DMS79 treated with DMSO at 0.1 percent for 48 hours (cell line): ENCODE measurements around the gene TELO2.

Experiments used
- DNase-seq: peaks from one replicate; lab custom pipeline; 2025; lab: John Stamatoyannopoulos, UW

The TELO2 gene

GRCh38 chr16:1498899-1499676, 5.9 kb downstream of the TELO2 start:
- no peak for DNase-seq

DNA sequence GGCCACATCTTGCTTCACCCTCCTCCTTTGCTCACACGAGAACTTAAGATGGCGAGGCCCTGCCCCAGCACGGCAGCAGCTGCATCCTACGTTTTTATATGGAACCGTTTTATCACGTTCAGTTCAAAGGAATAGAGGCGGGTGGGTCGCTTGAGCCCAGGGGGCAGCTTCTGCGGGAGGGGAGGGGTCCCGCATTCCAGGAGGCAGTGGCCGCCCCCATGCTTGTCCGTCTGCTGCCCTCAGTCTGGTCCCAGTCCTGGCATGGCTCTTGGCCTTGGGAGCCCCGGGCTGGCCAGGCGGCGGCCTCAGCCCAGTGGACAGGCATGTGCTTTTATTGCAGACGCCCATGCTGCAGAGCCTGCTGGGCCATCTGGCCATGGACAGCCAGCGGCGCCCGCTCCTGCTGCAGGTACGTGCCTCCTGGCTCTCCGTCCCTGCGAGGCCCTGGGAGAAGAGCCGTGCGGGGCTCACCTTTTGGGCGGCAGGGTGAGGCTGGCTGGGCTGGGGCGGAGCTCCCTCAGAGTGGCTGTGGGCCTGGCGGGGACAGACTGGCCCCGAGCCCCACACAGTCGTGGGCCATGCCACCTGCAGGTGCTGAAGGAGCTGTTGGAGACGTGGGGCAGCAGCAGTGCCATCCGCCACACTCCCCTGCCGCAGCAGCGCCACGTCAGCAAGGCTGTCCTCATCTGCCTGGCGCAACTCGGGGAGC, 6.8 kb downstream of the TELO2 start:
- no peak for DNase-seq

DNA sequence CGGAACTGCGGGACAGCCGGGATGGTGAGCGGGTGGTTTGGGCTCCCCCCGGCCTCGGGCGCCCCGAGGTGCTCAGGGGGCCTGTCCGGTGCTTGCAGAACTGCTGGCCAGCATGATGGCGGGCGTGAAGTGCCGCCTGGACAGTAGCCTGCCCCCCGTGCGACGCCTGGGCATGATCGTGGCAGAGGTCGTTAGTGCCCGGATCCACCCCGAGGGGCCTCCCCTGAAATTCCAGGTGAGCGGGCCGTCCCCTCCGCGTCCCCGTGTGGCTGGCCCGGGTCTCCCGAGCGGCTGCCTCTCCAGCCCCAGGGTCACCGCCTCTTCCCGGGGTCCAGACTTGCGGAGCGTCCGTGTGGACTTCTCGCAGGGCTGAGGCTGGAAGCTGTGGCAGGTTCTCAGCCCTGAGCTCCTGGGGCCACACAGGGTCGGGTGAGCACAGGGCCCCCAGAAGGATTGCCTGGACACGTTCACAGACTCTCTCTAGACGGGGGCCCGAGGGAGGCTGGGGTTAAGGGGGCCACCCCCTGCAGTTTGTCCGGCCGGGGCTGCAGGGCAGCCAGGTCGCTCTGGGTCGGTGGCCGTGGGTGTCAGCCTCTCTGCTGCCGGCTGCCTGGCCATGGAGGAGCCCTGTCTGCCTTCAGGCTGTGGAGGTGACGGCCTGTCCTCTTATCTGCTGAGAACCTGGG, 7.4 kb downstream of the TELO2 start:
- no peak for DNase-seq

GRCh38 chr16:1501630-1502029, 8.5 kb downstream of the TELO2 start:
- no peak for DNase-seq

DNA sequence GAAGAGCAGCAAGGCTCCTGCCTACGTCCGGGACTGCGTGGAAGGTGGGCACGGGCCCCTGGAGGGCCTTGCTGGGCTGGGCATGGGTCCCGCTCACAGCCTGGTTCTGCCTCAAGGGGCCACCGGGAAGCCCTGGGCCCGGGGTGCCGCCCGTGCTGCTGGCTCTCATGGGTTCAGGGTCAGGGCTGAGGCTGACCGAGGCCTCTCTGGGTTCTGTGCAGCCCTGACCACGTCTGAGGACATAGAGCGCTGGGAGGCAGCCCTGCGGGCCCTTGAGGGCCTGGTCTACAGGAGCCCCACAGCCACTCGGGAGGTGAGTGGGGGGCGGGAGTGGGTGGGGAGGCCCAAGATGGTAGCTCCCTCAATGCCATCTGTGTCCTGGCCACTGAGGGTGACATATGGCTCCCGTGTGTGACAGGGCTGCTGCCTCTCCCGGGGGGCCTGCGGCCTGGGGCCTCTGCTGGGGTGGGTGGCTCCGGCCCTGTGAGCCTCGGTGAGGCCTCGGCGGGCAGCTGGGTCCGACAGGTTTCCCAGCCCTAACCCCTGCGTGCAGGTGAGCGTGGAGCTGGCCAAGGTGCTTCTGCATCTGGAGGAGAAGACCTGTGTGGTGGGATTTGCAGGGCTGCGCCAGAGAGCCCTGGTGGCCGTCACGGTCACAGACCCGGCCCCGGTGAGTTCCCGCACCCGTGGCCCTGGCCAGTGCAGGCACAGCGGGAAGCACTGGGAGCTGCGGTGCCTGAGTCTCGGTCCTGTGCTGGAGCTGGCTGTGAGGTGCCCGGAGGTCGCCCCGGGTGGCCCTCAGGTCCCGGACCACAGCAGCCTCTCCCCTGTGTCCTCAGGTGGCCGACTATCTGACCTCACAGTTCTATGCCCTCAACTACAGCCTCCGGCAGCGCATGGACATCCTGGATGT, 9.2 kb downstream of the TELO2 start:
- DNase-seq: no peak

GRCh38 chr16:1503110-1503955, 10.2 kb downstream of the TELO2 start:
- no peak for DNase-seq

GRCh38 chr16:1505073-1505844, 12.1 kb downstream of the TELO2 start:
- no peak for DNase-seq

DNA sequence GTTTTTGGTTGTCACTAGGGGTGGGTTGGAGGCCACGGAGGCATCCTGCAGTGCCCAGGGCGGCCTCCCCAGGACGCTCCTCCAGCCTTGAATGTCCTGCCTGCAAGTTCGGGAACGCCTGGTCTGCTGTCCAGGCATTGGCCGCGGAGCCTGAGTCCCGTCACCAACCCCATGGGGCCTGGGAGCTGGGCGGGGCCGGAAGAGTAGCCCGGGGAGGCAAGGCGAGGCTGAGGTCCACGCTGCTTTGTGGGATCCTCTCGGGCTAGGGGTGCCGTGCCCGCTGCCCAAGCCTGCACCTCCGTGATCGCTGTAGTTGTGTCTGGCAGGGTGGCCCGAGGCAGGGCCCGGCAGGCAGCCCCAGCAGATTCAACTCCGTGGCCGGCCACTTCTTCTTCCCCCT, 12.8 kb downstream of the TELO2 start:
- no peak for DNase-seq

- DNase-seq: no peak
Measured at GRCh38 chr16:1506494-1507213, 13.5 kb downstream of the TELO2 start.

DNA sequence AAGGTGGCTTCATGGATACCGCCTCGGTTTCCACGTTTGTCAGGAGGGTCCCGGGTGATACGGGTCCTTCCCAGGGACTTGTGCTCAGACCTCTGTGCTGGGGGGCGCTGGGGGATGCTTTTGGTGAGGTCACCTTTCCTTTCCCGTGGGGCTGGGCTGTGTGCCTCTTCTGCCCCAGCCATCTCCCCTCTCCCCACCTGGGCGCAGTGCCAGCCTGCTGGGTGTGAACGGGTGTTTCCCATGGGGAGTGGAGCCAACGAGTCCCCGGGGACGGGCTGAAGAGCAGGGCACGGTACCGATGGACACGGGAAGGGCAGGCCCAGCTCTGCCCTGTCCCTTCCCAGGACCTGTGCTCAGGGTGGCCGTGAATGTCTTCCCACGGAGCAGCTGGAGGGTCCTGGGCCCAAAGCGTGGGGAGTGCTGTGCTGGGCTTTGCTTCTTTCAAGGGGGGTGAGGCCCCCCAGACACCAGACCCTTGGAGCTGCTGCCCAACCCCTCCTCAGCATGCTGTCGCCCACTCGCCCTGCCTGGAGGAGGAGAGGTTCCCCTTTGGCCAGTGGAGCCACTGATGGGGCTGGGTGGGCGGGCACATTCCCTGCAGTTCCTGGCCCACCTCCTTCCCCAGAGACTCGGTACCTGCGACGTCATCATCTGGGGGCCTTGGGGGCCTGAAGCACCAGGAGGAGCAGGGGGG, 15.5 kb downstream of the TELO2 start:
- DNase-seq: no peak

DNA sequence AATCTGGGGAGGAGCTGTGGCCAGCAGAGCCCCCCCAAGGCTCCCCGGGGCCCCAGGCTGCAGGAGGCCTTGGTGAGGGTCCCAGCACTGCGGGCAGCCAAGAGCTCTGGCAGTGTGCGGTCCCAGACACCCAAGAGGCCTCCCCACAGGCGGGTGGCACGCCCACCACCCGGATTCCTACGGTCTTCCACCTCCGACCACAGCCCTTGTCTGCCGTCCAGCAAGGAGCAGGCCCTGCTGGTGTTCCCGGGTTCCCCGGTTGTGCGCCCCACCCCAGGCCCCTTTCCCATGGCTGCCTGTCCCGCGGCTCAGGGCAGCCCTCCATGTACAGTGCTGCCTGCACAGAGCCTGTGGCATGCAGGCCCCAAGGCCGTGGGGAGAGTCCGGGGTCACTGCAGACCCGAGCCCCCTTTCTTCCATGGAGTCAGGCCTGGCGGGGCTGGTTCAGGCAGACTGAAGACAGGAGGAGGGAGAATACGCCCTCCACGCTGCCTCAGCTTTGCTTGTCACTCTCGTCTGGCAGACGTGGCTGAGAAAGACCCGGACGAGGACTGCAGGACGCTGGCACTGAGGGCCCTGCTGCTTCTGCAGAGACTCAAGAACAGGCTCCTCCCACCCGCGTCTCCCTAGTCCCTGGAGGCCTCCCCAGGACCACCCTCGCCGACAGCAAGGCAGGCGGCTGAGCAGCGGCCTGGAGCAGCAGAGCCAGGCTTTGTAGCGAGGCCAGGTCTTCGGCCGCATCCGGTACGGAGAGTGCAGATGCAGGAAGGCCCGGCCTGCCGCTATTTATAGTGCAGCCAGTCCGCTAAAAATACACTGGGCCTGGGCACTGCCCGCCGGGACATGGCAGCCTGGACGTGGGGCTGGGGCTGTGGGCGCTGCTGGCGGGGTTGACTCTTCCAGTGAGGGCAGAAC, 16.4 kb downstream of the TELO2 start:
- no peak for DNase-seq

GRCh38 chr16:1510272-1510671, 17.1 kb downstream of the TELO2 start:
- no peak for DNase-seq

DNA sequence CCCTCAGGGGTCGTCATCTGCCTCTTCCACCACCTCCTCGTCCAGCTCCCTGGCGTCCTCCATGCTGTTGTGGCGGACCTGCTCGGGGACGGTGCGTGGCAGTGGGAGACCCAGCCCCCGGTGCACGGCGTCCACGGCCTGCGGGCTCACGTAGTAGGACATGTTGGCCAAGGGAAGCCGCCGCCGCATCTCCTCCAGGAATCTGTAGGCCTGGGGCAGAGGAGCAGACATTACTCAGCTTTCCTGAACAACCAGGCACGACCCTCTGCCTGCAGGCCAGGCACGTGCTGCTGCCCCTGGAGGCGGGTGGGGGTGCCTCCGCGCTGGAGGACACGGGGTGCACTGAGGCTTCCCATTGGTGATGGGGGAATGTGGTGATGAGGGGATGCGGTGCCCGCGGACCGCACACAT, 17.8 kb downstream of the TELO2 start:
- no peak for DNase-seq

DNA sequence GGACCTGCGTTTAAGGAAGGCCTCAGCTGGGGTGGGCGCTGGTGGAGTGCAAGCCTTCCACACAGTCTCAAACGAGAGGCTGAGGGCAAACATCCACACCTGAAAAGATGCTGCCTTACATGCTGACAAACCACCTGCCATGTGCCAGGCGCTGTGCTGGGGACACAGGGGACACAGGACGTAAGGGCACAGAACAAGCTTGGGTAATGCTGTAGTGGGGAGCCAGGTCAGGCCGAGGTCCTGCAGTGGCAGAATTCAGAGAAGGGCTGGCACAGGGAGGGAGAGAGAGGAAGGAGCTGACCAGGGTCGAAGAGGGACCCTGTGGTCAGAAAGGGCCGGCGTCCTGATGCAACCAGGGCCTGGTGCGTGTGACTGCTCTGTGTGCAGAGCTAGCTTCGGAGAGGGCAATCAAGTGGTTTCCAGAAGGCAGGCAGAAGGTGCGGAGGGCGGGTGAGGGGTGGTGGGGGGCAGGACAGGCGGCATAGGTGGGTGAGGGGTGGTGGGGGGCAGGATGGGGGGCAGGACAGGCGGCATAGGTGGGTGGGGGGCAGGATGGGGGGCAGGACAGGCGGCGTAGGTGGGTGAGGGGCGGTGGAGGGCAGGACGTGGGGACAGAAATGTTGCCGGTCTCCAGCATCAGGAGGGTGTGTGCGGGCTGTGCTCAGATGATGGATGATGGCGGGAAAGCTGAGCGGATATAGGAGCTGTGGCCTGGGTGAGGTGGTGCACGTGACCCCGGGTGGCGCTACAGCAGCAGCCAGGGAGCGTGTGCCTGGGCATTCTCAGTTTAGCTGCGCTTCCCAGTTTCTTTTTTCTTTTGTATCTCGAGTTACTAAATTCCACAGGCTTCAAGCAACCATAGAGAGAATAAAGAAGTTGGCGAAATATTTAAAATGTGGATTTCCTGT, 18.8 kb downstream of the TELO2 start:
- no peak for DNase-seq

- DNase-seq: no peak
Measured at GRCh38 chr16:1512774-1513173, 19.6 kb downstream of the TELO2 start.

- DNase-seq: no peak
Measured at GRCh38 chr16:1514507-1514906, 21.3 kb downstream of the TELO2 start.

- no peak for DNase-seq
Measured at GRCh38 chr16:1518626-1519135, 25.5 kb downstream of the TELO2 start.
